ENCODE results near the gene BBS10.
"Not testable (repeated sequence)": the region's sequence is repeated elsewhere in the genome, so short reads cannot be mapped to it uniquely, and the experiment has no call there.

The BBS10 gene

GRCh38 chr12:76348079-76348901, at the start of gene BBS10:
Gene BBS10 (minus strand): TSS chr12:76348415. CDS start chr12:76348358, 57 bp downstream.
- DNase-seq (ENCODE audit: low read depth in 2 of 2): peak; percentile 68

GRCh38 chr12:76391461-76391860, 43.2 kb upstream of the BBS10 start:
- DNase-seq (ENCODE audit: low read depth in 2 of 2): no peak

GRCh38 chr12:76387614-76388013, 39.4 kb upstream of the BBS10 start:
- DNase-seq (ENCODE audit: low read depth in 2 of 2): no peak

- no peak for DNase-seq (ENCODE audit: low read depth in 2 of 2)
Observed at GRCh38 chr12:76384560-76384959, 36.3 kb upstream of the BBS10 start.

- no peak for DNase-seq (ENCODE audit: low read depth in 2 of 2)
Observed at GRCh38 chr12:76383988-76384387, 35.8 kb upstream of the BBS10 start.

- DNase-seq (ENCODE audit: low read depth in 2 of 2): no peak
Observed at GRCh38 chr12:76379261-76379660, 31.0 kb upstream of the BBS10 start.

- not testable (repeated sequence) for DNase-seq (ENCODE audit: low read depth in 2 of 2)
Observed at GRCh38 chr12:76376876-76377275, 28.7 kb upstream of the BBS10 start.

GRCh38 chr12:76375939-76376338, 27.7 kb upstream of the BBS10 start:
- no peak for DNase-seq (ENCODE audit: low read depth in 2 of 2)

GRCh38 chr12:76375470-76375869, 27.3 kb upstream of the BBS10 start:
- no peak for DNase-seq (ENCODE audit: low read depth in 2 of 2)

GRCh38 chr12:76374386-76375020, 26.3 kb upstream of the BBS10 start:
- DNase-seq (ENCODE audit: low read depth in 2 of 2): no peak

- no peak for DNase-seq (ENCODE audit: low read depth in 2 of 2)
Observed at GRCh38 chr12:76368230-76368629, 20.0 kb upstream of the BBS10 start.

- no peak for DNase-seq (ENCODE audit: low read depth in 2 of 2)
Observed at GRCh38 chr12:76366163-76366562, 17.9 kb upstream of the BBS10 start.

GRCh38 chr12:76364131-76364530, 15.9 kb upstream of the BBS10 start:
- not testable (repeated sequence) for DNase-seq (ENCODE audit: low read depth in 2 of 2)

GRCh38 chr12:76360316-76360715, 12.1 kb upstream of the BBS10 start:
- DNase-seq (ENCODE audit: low read depth in 2 of 2): no peak

- DNase-seq (ENCODE audit: low read depth in 2 of 2): no peak
Observed at GRCh38 chr12:76356071-76356470, 7.9 kb upstream of the BBS10 start.

GRCh38 chr12:76346798-76347420, 1.3 kb downstream of the BBS10 start:
- no peak for DNase-seq (ENCODE audit: low read depth in 2 of 2)

GRCh38 chr12:76346236-76346635, 2.0 kb downstream of the BBS10 start:
- DNase-seq (ENCODE audit: low read depth in 2 of 2): no peak

GRCh38 chr12:76345569-76345968, 2.6 kb downstream of the BBS10 start:
- no peak for DNase-seq (ENCODE audit: low read depth in 2 of 2)

- no peak for DNase-seq (ENCODE audit: low read depth in 2 of 2)
Observed at GRCh38 chr12:76341436-76342030, 6.7 kb downstream of the BBS10 start.

GRCh38 chr12:76340680-76341435, 7.4 kb downstream of the BBS10 start:
- no peak for DNase-seq (ENCODE audit: low read depth in 2 of 2)

GRCh38 chr12:76337583-76337982, 10.6 kb downstream of the BBS10 start:
- no peak for DNase-seq (ENCODE audit: low read depth in 2 of 2)

- no peak for DNase-seq (ENCODE audit: low read depth in 2 of 2)
Observed at GRCh38 chr12:76332606-76333005, 15.6 kb downstream of the BBS10 start.
